H1 (cell line): ENCODE measurements around the gene NBAS. TPM values are rescaled to one million over a fixed set of nuclear protein-coding genes. Genes with fewer than 3 reads are reported as not detected.

Source experiments
- BCL11A ChIP-seq, 2 experiments: IDR thresholded peaks; one replicate each; pipeline ENCODE4 v1.6.1; 2011; ENCODE audit warnings: low read depth in 2 of 2, low read length in 2 of 2, mild to moderate bottlenecking in 2 of 2
- CHD7 ChIP-seq: fragments of 300-600 bp; sonication (generic); IDR thresholded peaks from 2 replicates; pipeline ENCODE4 v1.7.1; 2012; ENCODE audit warnings: low read length, moderate library complexity, mild to moderate bottlenecking, inconsistent platforms; ENCODE audit not compliant: insufficient replicate concordance
- CTBP2 ChIP-seq: IDR thresholded peaks from 2 replicates; pipeline ENCODE4 v1.7.0; 2011; ENCODE audit warnings: borderline replicate concordance, mild to moderate bottlenecking, moderate library complexity, mixed read lengths, low read length; ENCODE audit not compliant: insufficient read depth, insufficient read length
- CTCF ChIP-seq, 3 experiments: IDR thresholded peaks; 1 replicate in 2 of 3; 2 replicates in 1 of 3; pipeline versions ENCODE4 v1.5.1 to v1.6.1; 2011; ENCODE audit warnings: low read length in 3 of 3, mild to moderate bottlenecking in 3 of 3, inconsistent platforms in 2 of 3, low read depth in 1 of 3, moderate library complexity in 1 of 3; ENCODE audit not compliant: insufficient read depth in 1 of 3; ENCODE audit errors: control extremely low read depth in 1 of 3
- JUN ChIP-seq: IDR thresholded peaks from 2 replicates; pipeline ENCODE4 v1.6.1; 2011; ENCODE audit warnings: low read depth, mild to moderate bottlenecking, improper control_type of control experiment, low read length
- JUND ChIP-seq: IDR thresholded peaks from 2 replicates; pipeline ENCODE4 v1.6.1; 2011; ENCODE audit warnings: mild to moderate bottlenecking, improper control_type of control experiment, low read length
- SIRT6 ChIP-seq: IDR thresholded peaks from one replicate; pipeline ENCODE4 v1.7.1; 2012; ENCODE audit warnings: low read length, inconsistent platforms
- SIX5 ChIP-seq: IDR thresholded peaks from 2 replicates; pipeline ENCODE4 v1.6.1; 2011; ENCODE audit warnings: mild to moderate bottlenecking, low read depth, low read length
- TBP ChIP-seq: IDR thresholded peaks from 2 replicates; pipeline ENCODE4 v1.6.1; 2011; ENCODE audit warnings: low read depth, low read length, improper control_type of control experiment
- polyA plus RNA-seq, 7 experiments: library from polyadenylated mRNA; depleted of rRNA in 3 of 7; stranded (reverse) in 5 of 7; unstranded in 2 of 7; fragments of >200 nt in 5 of 7; fragments of 200-250 nt in 2 of 7; gene quantifications; 1 replicate in 5 of 7; 2 replicates in 1 of 7; 4 replicates in 1 of 7; pipeline versions ENCODE4 v1.2.1 to v1.2.3, GENCODE V29; 2011 to 2013; ENCODE audit warnings: missing spikeins in 2 of 7, mixed read lengths in 2 of 7
- total RNA-seq: library from RNA; stranded (reverse); fragmentation: NEBNext Ultra II Directional; extraction: Animal tissue kit (Norgen Biotek cat#: 25700); gene quantifications from 2 replicates; pipeline ENCODE4 v1.2.1, GENCODE V29; 2021

The NBAS gene
- total and polyA plus RNA-seq, 2 of the 8 experiments (the other 6 are each of a cell fraction or from before 2014, with no cell fraction given): 19.6 to 34.8 TPM

GRCh38 chr2:15456352-15456751 is 104.8 kb downstream of the NBAS start (continued):
- no peak for TF ChIP-seq CHD7
- no peak for TF ChIP-seq SIX5
- no peak for TF ChIP-seq JUND
- no peak for TF ChIP-seq BCL11A (IDR thresholded peaks at IDR 0.05; ENCODE audit: low read depth in 2 of 2, low read length in 2 of 2)
- no peak for TF ChIP-seq CTCF (IDR thresholded peaks at IDR 0.05; ENCODE audit: control extremely low read depth in 1 of 3, insufficient read depth in 1 of 3, low read depth in 1 of 3, low read length in 3 of 3)
- TF ChIP-seq TBP: no peak
- TF ChIP-seq SIRT6: no peak
- no peak for TF ChIP-seq JUN
- no peak for TF ChIP-seq CTBP2
- TF ChIP-seq, all 59 proteins: peak for 0
